Measurements from ENCODE around the gene CSDE1. TPM values are rescaled to one million over a fixed set of nuclear protein-coding genes. Genes with fewer than 3 reads are reported as not detected.

CSDE1 gene
- total and polyA plus RNA-seq, 2 donors (not counting 3 experiments of a cell fraction or from before 2014, with no cell fraction given), result 129 to 492 TPM

DNA sequence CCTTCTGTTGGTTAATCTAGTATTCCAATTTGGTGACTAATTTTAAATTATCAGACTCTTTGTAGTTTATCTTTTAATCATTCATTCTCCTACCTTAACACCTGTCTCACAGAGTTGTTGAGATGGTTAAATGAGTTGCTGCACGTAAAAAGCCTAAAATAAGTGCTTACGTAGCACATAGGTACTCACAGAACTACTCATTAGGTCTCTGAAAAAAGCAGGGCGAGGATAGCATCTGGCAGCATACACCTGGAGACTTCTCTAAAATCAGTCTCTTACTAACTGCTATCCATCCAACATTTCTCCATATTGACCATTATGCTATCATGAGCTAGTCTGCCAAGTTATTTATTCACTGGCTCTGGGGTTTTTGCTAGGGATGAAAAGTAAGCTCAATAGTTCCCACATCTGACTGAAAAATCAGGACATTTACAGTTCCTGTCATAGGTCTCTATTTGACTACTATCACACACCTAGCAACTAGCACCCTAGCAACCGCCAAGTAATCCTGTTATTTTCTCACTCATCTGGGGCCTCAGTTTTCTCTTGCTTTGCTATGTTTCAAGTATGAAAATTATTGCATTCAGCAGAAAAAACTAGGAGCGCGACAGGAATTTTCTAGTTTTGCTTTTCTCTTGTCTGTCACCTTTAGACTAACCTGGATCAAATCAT lies 11.2 kb downstream of the CSDE1 start:
- H3K9ac ChIP-seq (replicated peaks; ENCODE audit: extremely low read depth, insufficient read depth, low read length), result no peak overlapping the region
- peaks cover 7 to 35% of the 10 kb centered on the region in 2 experiments for H3K36me3 ChIP-seq (ENCODE audit: control insufficient read depth in 2 of 2, extremely low read depth in 1 of 2, insufficient read depth in 2 of 2, low read length in 2 of 2)
- H4K20me1 ChIP-seq (replicated peaks; ENCODE audit: control insufficient read depth, extremely low read depth, insufficient read depth, low read length), result peaks cover 47% of the 10 kb centered on the region
- BruUV-seq (replicated peaks), result no TSS peak
- ChIA-PET CTCF (interaction anchor here (1.5 kb wide), 1 partner anchor 10 kb away, joined by 4 read pairs; no protein-coding TSS in a partner anchor), POLR2A (interaction anchor here (0.5 kb wide), 1 partner anchor 8 kb away, joined by 3 read pairs; no protein-coding TSS in a partner anchor)
- dilution Hi-C loops (cut with MboI; ENCODE audit: extremely low pct_ligation_motif_present, low sequenced_read_pairs) (no loop called here), intact Hi-C loops (cut with micrococcal nuclease) (no loop called here)
- H3K27ac ChIP-seq (ENCODE audit: insufficient read depth, low read depth, low read length), result no peak overlapping the region
- H3K4me3 ChIP-seq (replicated peaks in 1 of 3; ENCODE audit: insufficient read depth in 1 of 3, low read depth in 1 of 3, low read length in 3 of 3), result no peak overlapping the region
- no peak overlapping the region for H3K4me2 ChIP-seq (ENCODE audit: insufficient read depth, low read length)
- DNase-seq (ENCODE audit: low read depth, low spot score), result no peak
- FAIRE-seq, result no peak
- H3K27me3 ChIP-seq (ENCODE audit: control insufficient read depth in 2 of 2, insufficient read depth in 2 of 2, low read length in 2 of 2), result no peaks in the 10 kb centered on the region
- H3K9me3 ChIP-seq (replicated peaks; ENCODE audit: control insufficient read depth, insufficient read depth, low read length), result no peaks in the 10 kb centered on the region
- H3K79me2 ChIP-seq (ENCODE audit: control insufficient read depth, insufficient read depth, low read length), result peaks cover 99% of the 10 kb centered on the region
- TF ChIP-seq FOS (IDR thresholded peaks at IDR 0.05; ENCODE audit: borderline replicate concordance, insufficient read depth, low read length) (no peak), GATA2 (IDR thresholded peaks at IDR 0.05; ENCODE audit: insufficient read depth, insufficient read length, low read depth, low read length) (no peak), POLR2A (IDR thresholded peaks at IDR 0.05; ENCODE audit: low read depth, low read length) (no peak), EZH2 (IDR thresholded peaks at IDR 0.05; ENCODE audit: borderline replicate concordance, low read depth, low read length, severe bottlenecking) (no peak), POLR2AphosphoS5 (IDR thresholded peaks at IDR 0.05; ENCODE audit: insufficient read depth, low read depth, low read length) (no peak), MYC (IDR thresholded peaks at IDR 0.05; ENCODE audit: low read depth, low read length) (no peak), JUN (IDR thresholded peaks at IDR 0.05; ENCODE audit: borderline replicate concordance, insufficient read depth, insufficient read length, low read depth) (no peak)
- TF ChIP-seq, protein P1, sequence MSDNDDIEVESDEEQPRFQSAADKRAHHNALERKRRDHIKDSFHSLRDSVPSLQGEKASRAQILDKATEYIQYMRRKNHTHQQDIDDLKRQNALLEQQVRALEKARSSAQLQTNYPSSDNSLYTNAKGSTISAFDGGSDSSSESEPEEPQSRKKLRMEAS (IDR thresholded peaks at IDR 0.05; ENCODE audit: insufficient read depth, insufficient read length), result no peak
- TF ChIP-seq, protein P2, sequence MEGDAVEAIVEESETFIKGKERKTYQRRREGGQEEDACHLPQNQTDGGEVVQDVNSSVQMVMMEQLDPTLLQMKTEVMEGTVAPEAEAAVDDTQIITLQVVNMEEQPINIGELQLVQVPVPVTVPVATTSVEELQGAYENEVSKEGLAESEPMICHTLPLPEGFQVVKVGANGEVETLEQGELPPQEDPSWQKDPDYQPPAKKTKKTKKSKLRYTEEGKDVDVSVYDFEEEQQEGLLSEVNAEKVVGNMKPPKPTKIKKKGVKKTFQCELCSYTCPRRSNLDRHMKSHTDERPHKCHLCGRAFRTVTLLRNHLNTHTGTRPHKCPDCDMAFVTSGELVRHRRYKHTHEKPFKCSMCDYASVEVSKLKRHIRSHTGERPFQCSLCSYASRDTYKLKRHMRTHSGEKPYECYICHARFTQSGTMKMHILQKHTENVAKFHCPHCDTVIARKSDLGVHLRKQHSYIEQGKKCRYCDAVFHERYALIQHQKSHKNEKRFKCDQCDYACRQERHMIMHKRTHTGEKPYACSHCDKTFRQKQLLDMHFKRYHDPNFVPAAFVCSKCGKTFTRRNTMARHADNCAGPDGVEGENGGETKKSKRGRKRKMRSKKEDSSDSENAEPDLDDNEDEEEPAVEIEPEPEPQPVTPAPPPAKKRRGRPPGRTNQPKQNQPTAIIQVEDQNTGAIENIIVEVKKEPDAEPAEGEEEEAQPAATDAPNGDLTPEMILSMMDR (IDR thresholded peaks at IDR 0.05; ENCODE audit: extremely low read depth in 1 of 2, insufficient read depth in 1 of 2, low read depth in 1 of 2, low read length in 2 of 2), result no peak
- peaks cover 3% of the 10 kb centered on the region for H3K4me1 ChIP-seq (ENCODE audit: control insufficient read depth, extremely low read depth, insufficient read depth, low read length)
- H2AFZ ChIP-seq (ENCODE audit: low read depth, low read length), result no peak overlapping the region
- H3K9me1 ChIP-seq (replicated peaks; ENCODE audit: control insufficient read depth, extremely low read depth, insufficient read depth, low read length), result no peaks in the 10 kb centered on the region

Data from endothelial cell of umbilical vein (primary cell).